HFFc6 (cell line): ENCODE data around the gene SHISA9. TPM values are rescaled to one million over a fixed set of nuclear protein-coding genes. Genes with fewer than 3 reads are reported as not detected.

Source experiments
- DNase-seq: peaks from one replicate; pipeline ENCODE4 v3.0.0-alpha.2; 2018
- H3K27ac Mint-ChIP-seq: 2 replicates; pipeline ENCODE4 v1.8.0; 2020; ENCODE audit warnings: mild to moderate bottlenecking, mixed read lengths
- H3K27me3 Mint-ChIP-seq: 2 replicates; pipeline ENCODE4 v1.8.0; 2021; ENCODE audit warnings: mild to moderate bottlenecking, moderate library complexity, mixed read lengths; ENCODE audit not compliant: insufficient read depth
- H3K36me3 Mint-ChIP-seq: 2 replicates; pipeline ENCODE4 v1.8.0; 2021; ENCODE audit warnings: low read depth, mixed read lengths
- H3K4me1 Mint-ChIP-seq: 2 replicates; pipeline ENCODE4 v1.8.0; 2020; ENCODE audit warnings: low read depth, mixed read lengths
- H3K4me3 Mint-ChIP-seq: 2 replicates; pipeline ENCODE4 v1.8.0; 2020; ENCODE audit warnings: mild to moderate bottlenecking, moderate library complexity, mixed read lengths
- H3K9me3 Mint-ChIP-seq: 2 replicates; pipeline ENCODE4 v1.8.0; 2020; ENCODE audit warnings: mild to moderate bottlenecking, mixed read lengths
- total RNA-seq, 6 experiments: library from RNA; stranded (reverse); fragmentation: NEBNext Ultra II Directional; extraction: Animal tissue kit (Norgen Biotek cat#: 25700); gene quantifications; 2 replicates in 1 of 6; 3 replicates in 5 of 6; pipeline ENCODE4 v1.2.3, GENCODE V29; 2021
- TF ChIP-seq, protein P1 (sequence below): fragments of 200-600 bp; sonication (generic); IDR thresholded peaks from 2 replicates; pipeline ENCODE4 v1.5.0; 2021; ENCODE audit warnings: antibody characterized with exemption, mild to moderate bottlenecking

The SHISA9 gene
- total RNA-seq, 6 experiments from 2014 or later, result not detected

DNA sequence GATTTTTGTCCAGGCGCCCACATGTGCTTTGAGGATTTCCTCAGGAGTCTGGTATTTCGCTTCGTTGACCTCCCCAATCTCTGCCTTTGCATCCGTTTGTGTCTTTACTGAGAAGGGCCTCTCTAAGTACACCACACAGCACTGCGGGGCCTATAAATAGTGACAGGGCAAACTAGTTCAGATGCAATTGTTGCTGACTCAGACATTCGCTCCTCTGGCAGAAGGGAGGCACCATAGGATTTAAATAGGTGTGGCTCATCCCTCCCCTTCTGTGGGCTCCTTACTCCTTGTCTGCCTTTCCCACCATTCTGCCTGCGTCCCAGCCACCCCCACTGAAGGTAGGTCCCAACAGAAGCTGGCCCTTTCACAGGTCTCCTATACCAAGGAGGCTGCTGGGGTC is 192.3 kb downstream of the SHISA9 start:
- Mint-ChIP-seq H3K36me3 (no peaks in the 10 kb centered on the region), H3K27me3 (no peaks in the 10 kb centered on the region), H3K9me3 (peaks cover 55% of the 10 kb centered on the region), H3K4me1 (no peaks in the 10 kb centered on the region), H3K27ac (no peak overlapping the region), H3K4me3 (no peak overlapping the region)
- DNase-seq, result no peak
- TF ChIP-seq, protein P1, sequence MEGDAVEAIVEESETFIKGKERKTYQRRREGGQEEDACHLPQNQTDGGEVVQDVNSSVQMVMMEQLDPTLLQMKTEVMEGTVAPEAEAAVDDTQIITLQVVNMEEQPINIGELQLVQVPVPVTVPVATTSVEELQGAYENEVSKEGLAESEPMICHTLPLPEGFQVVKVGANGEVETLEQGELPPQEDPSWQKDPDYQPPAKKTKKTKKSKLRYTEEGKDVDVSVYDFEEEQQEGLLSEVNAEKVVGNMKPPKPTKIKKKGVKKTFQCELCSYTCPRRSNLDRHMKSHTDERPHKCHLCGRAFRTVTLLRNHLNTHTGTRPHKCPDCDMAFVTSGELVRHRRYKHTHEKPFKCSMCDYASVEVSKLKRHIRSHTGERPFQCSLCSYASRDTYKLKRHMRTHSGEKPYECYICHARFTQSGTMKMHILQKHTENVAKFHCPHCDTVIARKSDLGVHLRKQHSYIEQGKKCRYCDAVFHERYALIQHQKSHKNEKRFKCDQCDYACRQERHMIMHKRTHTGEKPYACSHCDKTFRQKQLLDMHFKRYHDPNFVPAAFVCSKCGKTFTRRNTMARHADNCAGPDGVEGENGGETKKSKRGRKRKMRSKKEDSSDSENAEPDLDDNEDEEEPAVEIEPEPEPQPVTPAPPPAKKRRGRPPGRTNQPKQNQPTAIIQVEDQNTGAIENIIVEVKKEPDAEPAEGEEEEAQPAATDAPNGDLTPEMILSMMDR, result no peak

DNA sequence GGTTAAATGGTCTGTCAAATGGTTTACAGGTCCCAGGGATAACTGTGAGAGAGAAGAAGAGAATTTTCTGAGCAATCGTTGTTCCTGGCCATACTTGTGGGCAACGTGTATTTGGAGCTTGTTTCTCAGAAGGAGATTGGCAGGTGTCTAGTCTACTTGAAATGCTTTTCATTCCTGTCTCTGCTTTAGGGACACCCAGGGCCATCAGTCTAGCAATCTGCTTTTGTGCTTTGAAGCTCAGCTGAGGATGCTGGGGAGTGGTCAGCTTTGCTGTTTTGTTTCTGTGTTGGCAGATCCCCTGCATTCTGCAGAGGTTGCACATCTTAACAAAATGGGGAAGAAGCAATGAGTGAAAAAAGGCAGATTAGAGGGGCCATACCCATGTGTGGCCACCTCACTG is 193.7 kb downstream of the SHISA9 start:
- Mint-ChIP-seq H3K9me3 (peaks cover 47% of the 10 kb centered on the region), H3K36me3 (no peaks in the 10 kb centered on the region), H3K4me3 (no peak overlapping the region), H3K4me1 (no peaks in the 10 kb centered on the region), H3K27ac (no peak overlapping the region), H3K27me3 (no peaks in the 10 kb centered on the region)
- DNase-seq, result no peak
- TF ChIP-seq, protein P1, result no peak

DNA sequence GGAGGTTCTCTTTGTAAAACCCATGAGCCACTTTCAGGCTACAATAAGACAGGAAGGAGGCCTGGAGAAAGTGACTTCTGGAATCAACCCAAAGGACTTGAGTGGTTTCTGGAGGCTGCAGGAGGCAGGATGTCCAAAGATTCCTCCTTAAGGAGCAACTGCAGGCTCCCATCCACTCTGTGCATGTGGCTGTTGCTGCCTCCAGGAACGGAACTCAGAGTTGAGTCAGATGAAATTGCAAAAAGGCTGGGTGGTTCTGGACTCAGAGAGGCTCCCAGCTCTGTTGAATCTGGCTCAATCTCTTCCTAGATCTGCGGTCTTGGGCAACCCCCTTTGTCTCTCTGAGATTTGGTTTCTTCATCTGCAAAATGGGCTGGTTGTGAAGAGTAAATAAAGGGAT is 197.1 kb downstream of the SHISA9 start:
- Mint-ChIP-seq H3K27me3 (no peaks in the 10 kb centered on the region), H3K36me3 (no peaks in the 10 kb centered on the region), H3K4me3 (no peak overlapping the region), H3K9me3 (peaks cover 33% of the 10 kb centered on the region), H3K4me1 (no peaks in the 10 kb centered on the region), H3K27ac (no peak overlapping the region)
- TF ChIP-seq, protein P1, result no peak
- no peak for DNase-seq

DNA sequence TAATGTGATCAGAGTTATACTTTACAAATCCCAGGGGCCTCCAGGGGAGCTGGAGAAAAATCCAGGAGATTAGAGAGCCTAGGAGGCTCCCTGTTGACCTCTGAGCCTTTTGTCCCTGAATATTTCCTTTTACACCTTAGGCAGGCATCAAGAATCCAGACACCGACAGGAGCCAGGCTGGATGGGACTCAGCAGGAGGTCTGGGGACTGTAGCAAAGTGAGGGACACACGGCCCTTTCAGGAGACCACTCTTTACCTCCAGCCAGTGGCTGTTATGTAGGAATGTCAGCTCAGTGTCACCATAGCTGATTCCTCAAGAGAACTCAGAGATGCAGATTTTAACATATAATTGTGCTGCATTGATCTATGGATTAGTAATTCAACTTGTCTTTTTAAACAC is 198.4 kb downstream of the SHISA9 start:
- peaks cover 29% of the 10 kb centered on the region for H3K9me3 Mint-ChIP-seq

DNA sequence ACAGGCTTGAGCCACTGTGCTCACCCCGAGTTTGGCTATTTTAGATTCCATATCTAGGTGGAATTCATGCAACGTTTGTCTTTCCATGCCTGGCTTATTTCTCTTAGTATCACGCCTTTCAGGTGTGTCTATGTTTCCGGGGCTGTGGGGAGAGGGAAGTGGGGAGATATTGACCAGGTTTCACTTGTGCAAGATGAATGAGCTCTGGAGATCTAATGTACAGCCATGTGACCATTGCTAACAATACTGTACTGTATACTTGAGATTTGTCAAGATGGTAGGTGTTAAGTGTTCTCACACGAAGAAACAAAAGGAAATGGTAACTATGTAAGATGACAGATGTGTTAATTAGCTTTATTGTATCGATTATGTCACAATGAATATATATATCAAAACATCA is 199.6 kb downstream of the SHISA9 start:
- DNase-seq, result no peak
- no peak overlapping the region for H3K4me3 Mint-ChIP-seq
- H3K9me3 Mint-ChIP-seq, result peaks cover 29% of the 10 kb centered on the region
- H3K36me3 Mint-ChIP-seq, result no peaks in the 10 kb centered on the region
- H3K4me1 Mint-ChIP-seq, result no peaks in the 10 kb centered on the region
- H3K27me3 Mint-ChIP-seq, result no peaks in the 10 kb centered on the region
- H3K27ac Mint-ChIP-seq, result no peak overlapping the region
- TF ChIP-seq, protein P1, result no peak

More for the DNA sequence above, 198.4 kb downstream of the SHISA9 start:
- no peak for DNase-seq
- TF ChIP-seq, protein P1, result no peak
- no peaks in the 10 kb centered on the region for H3K4me1 Mint-ChIP-seq
- no peak overlapping the region for H3K4me3 Mint-ChIP-seq
- no peaks in the 10 kb centered on the region for H3K27me3 Mint-ChIP-seq
- no peaks in the 10 kb centered on the region for H3K36me3 Mint-ChIP-seq
- H3K27ac Mint-ChIP-seq, result no peak overlapping the region

DNA sequence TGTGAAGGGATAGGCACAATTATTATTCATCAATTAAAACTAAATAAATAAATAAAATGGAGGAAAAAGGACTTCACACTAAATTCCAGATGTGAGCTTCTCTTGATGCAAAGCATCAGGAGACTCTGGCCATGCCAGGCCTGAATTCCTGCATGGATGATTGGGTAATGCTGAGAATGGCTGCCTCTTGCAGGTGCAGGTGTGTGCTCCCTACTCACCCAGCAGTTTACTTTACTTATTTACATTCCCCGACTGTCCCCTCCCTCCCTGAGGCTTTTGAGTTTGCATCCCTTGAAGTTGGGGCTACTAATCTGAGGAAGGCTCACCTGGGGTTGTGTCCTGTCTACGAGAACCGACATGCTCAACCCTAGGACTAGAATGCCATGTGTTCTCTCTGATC is 200.4 kb downstream of the SHISA9 start:
- Mint-ChIP-seq H3K9me3 (peaks cover 35% of the 10 kb centered on the region), H3K27me3 (no peaks in the 10 kb centered on the region), H3K4me3 (no peak overlapping the region), H3K4me1 (no peaks in the 10 kb centered on the region), H3K36me3 (peaks cover 3% of the 10 kb centered on the region; the same call in 1 of the 2 replicates), H3K27ac (no peak overlapping the region)
- no peak for DNase-seq
- TF ChIP-seq, protein P1, result no peak
